SK-N-SH (cell line): Measurements from ENCODE around the gene STK38. TPM values are rescaled to one million over a fixed set of nuclear protein-coding genes. Genes with fewer than 3 reads are reported as not detected.
A peak's percentile ranks its signal among the peaks of the same experiment; 100 is the strongest.

Source experiments
- CTCF ChIA-PET: fragments of 300-600, 350-600 bp; formaldehyde crosslinking; extraction: SDS; loops from one replicate; lab custom pipeline; 2021; lab: Yijun Ruan, JAX
- POLR2A ChIA-PET: fragments of 350-600 bp; sonication (Branson Sonifier 250); formaldehyde crosslinking; extraction: SDS; loops from one replicate; lab custom pipeline; 2020; ENCODE audit warnings: antibody characterized with exemption, inconsistent platforms; lab: Yijun Ruan, JAX
- DNase-seq: peaks from one replicate; pipeline ENCODE4 v3.0.0; 2012
- H2AFZ ChIP-seq: fragments of 200-600 bp; sonication (generic); 2 replicates; pipeline ENCODE4 v1.8.1; 2016; ENCODE audit warnings: antibody characterized with exemption, mild to moderate bottlenecking, low read depth
- H3F3A ChIP-seq: fragments of 200-600 bp; sonication (generic); replicated peaks from 2 replicates; pipeline ENCODE3; 2016; ENCODE audit warnings: antibody characterized with exemption, mild to moderate bottlenecking; ENCODE audit not compliant: insufficient read depth
- H3K27ac ChIP-seq, 2 experiments: fragments of 200-500 bp in 1 of 2; fragments of 200-600 bp in 1 of 2; sonication (Bioruptor generic) in 1 of 2; sonication (generic), shearing (Covaris generic) in 1 of 2; 2 replicates each; pipeline versions ENCODE4 v1.5.1 to v1.6.1; 2014 to 2016; ENCODE audit warnings: low read depth in 2 of 2, inconsistent platforms in 1 of 2, low read length in 1 of 2, mild to moderate bottlenecking in 1 of 2, mixed read lengths in 1 of 2
- H3K27me3 ChIP-seq: fragments of 200-600 bp; sonication (generic), shearing (Covaris generic); 2 replicates; pipeline ENCODE4 v1.6.1; 2016; ENCODE audit warnings: mixed run types; ENCODE audit not compliant: insufficient read depth
- H3K36me3 ChIP-seq, 2 experiments: fragments of 200-500 bp in 1 of 2; fragments of 200-600 bp in 1 of 2; sonication (Bioruptor generic) in 1 of 2; sonication (generic) in 1 of 2; replicated peaks in 1 of 2; 2 replicates each; pipeline versions ENCODE3 to v1.5.1; 2014 to 2016; ENCODE audit warnings: low read length in 1 of 2, mild to moderate bottlenecking in 1 of 2; ENCODE audit not compliant: insufficient read depth in 2 of 2, control insufficient read depth in 1 of 2
- H3K4me1 ChIP-seq, 2 experiments: fragments of 200-500 bp in 1 of 2; fragments of 200-600 bp in 1 of 2; sonication (Bioruptor generic) in 1 of 2; sonication (generic), shearing (Covaris generic) in 1 of 2; 2 replicates each; pipeline versions ENCODE4 v1.5.1 to v1.6.1; 2014 to 2016; ENCODE audit warnings: low read depth in 1 of 2, low read length in 1 of 2, mixed run types in 1 of 2; ENCODE audit not compliant: insufficient read depth in 2 of 2, control insufficient read depth in 1 of 2
- H3K4me2 ChIP-seq: fragments of 200-600 bp; sonication (generic), shearing (Covaris generic); 2 replicates; pipeline ENCODE4 v1.6.1; 2017; ENCODE audit warnings: mixed run types
- H3K4me3 ChIP-seq, 2 experiments: fragments of 200-500 bp in 1 of 2; fragments of 200-600 bp in 1 of 2; sonication (Bioruptor generic) in 1 of 2; sonication (generic), shearing (Covaris generic) in 1 of 2; 2 replicates each; pipeline versions ENCODE4 v1.5.1 to v1.8.1; 2014 to 2016; ENCODE audit warnings: low read depth in 2 of 2, inconsistent platforms in 1 of 2, low read length in 1 of 2, mild to moderate bottlenecking in 1 of 2, mixed read lengths in 1 of 2, moderate library complexity in 1 of 2
- H3K79me2 ChIP-seq: fragments of 200-600 bp; sonication (generic); 2 replicates; pipeline ENCODE4 v1.8.1; 2017; ENCODE audit warnings: mild to moderate bottlenecking; ENCODE audit not compliant: insufficient read depth
- H3K9ac ChIP-seq: fragments of 200-600 bp; sonication (generic); 2 replicates; pipeline ENCODE4 v1.6.1; 2017; ENCODE audit warnings: mixed run types
- H3K9me2 ChIP-seq: fragments of 200-600 bp; sonication (generic); 2 replicates; pipeline ENCODE4 v1.6.1; 2017; ENCODE audit warnings: mixed run types
- H3K9me3 ChIP-seq: fragments of 200-600 bp; sonication (generic); 2 replicates; pipeline ENCODE4 v1.6.1; 2017; ENCODE audit warnings: mixed run types, mild to moderate bottlenecking, moderate library complexity
- H4K20me1 ChIP-seq: fragments of 200-600 bp; sonication (generic); 2 replicates; pipeline ENCODE4 v1.6.1; 2017; ENCODE audit warnings: mild to moderate bottlenecking, mixed run types; ENCODE audit not compliant: insufficient read depth
- CHD2 ChIP-seq: fragments of 150-350 bp; IDR thresholded peaks from 2 replicates; pipeline ENCODE4 v1.6.1; 2018; ENCODE audit warnings: low read length; ENCODE audit not compliant: partially characterized antibody
- CTCF ChIP-seq: fragments of 200-600 bp; sonication (generic); IDR thresholded peaks from 2 replicates; pipeline ENCODE4 v1.6.1; 2017; ENCODE audit warnings: antibody characterized with exemption, mild to moderate bottlenecking, moderate library complexity
- ELF1 ChIP-seq: IDR thresholded peaks from 2 replicates; pipeline ENCODE4 v1.4.0; 2012
- GABPA ChIP-seq: IDR thresholded peaks from 2 replicates; pipeline ENCODE4 v1.4.0; 2012; ENCODE audit warnings: low read depth, mild to moderate bottlenecking
- GATA2 ChIP-seq: sonication (generic); formaldehyde crosslinking; IDR thresholded peaks from 2 replicates; pipeline ENCODE4 v1.5.0; 2020; ENCODE audit warnings: mild to moderate bottlenecking, missing genetic modification reagents
- IRF3 ChIP-seq: fragments of 150-350 bp; IDR thresholded peaks from 2 replicates; pipeline ENCODE4 v1.6.1; 2016; ENCODE audit warnings: mild to moderate bottlenecking, low read depth, low read length
- MAX ChIP-seq: IDR thresholded peaks from 2 replicates; pipeline ENCODE4 v1.4.0; 2012; ENCODE audit warnings: low read depth
- MEF2A ChIP-seq: IDR thresholded peaks from 2 replicates; pipeline ENCODE4 v1.4.0; 2012; ENCODE audit warnings: low read depth, borderline replicate concordance
- MXI1 ChIP-seq: IDR thresholded peaks from 2 replicates; pipeline ENCODE4 v1.6.1; 2012; ENCODE audit warnings: mild to moderate bottlenecking, low read depth, low read length, improper control_type of control experiment
- RAD21 ChIP-seq: IDR thresholded peaks from 2 replicates; pipeline ENCODE4 v1.6.1; 2012; ENCODE audit warnings: mild to moderate bottlenecking, low read length
- RCOR1 ChIP-seq: fragments of 150-350 bp; IDR thresholded peaks from 2 replicates; pipeline ENCODE4 v1.6.1; 2017; ENCODE audit warnings: antibody characterized with exemption, low read length
- TAF1 ChIP-seq: IDR thresholded peaks from 2 replicates; pipeline ENCODE4 v1.6.1; 2012; ENCODE audit warnings: low read depth, mild to moderate bottlenecking, low read length, moderate library complexity, borderline replicate concordance
- TCF12 ChIP-seq: IDR thresholded peaks from 2 replicates; pipeline ENCODE4 v1.4.0; 2012
- USF2 ChIP-seq: fragments of 150-350 bp; IDR thresholded peaks from 2 replicates; pipeline ENCODE4 v1.6.1; 2017; ENCODE audit warnings: antibody characterized with exemption, low read length, low read depth, borderline replicate concordance
- YY1 ChIP-seq: IDR thresholded peaks from 2 replicates; pipeline ENCODE4 v1.4.0; 2012; ENCODE audit warnings: low read depth, mild to moderate bottlenecking
- WGBS: methylation state at CpG from one replicate; pipeline ENCODE4 v1.1.6; 2017; ENCODE audit warnings: low lambda C conversion rate; 5-methylcytosine and 5-hydroxymethylcytosine counted together
- polyA plus RNA-seq, 3 experiments: library from polyadenylated mRNA; depleted of rRNA; stranded (reverse); fragments of >200 nt; gene quantifications; 2 replicates each; pipeline ENCODE4 v1.2.3, GENCODE V29; 2012
- TF ChIP-seq, protein P1 (sequence below): IDR thresholded peaks from 2 replicates; pipeline ENCODE4 v1.4.0; 2012; ENCODE audit warnings: low read depth, borderline replicate concordance
- TF ChIP-seq, protein P2 (sequence below): IDR thresholded peaks from 2 replicates; pipeline ENCODE4 v1.6.1; 2012; ENCODE audit warnings: mild to moderate bottlenecking, low read depth, low read length, moderate library complexity
- TF ChIP-seq, protein P3 (sequence below): IDR thresholded peaks from 2 replicates; pipeline ENCODE4 v1.4.0; 2012; ENCODE audit warnings: low read depth, borderline replicate concordance

STK38 gene
- polyA plus RNA-seq, 1 of the 3 experiments (the other 2 are of a cell fraction) = 10.2 TPM

- Histone ChIP-seq H3K4me3 (peak overlapping the region; percentile 78 to 99), H2AFZ (peak overlapping the region; percentile 97), H3K9me2 (no peaks in the 10 kb centered on the region), H4K20me1 (no peaks in the 10 kb centered on the region; the same call in 1 of the 2 replicates), H3K36me3 (peaks cover 0 to 13% of the 10 kb centered on the region in 2 experiments), H3K79me2 (peaks cover 57% of the 10 kb centered on the region), H3K4me2 (peak overlapping the region; percentile 99), H3K4me1 (peaks cover 4 to 17% of the 10 kb centered on the region in 2 experiments), H3K9me3 (no peaks in the 10 kb centered on the region), H3K27ac (peak overlapping the region; percentile 88 to 91), H3F3A (peaks cover 23% of the 10 kb centered on the region), H3K27me3 (no peaks in the 10 kb centered on the region), H3K9ac (peak overlapping the region; percentile 94)
- POLR2A ChIA-PET = interaction anchor here (0.6 kb wide), 1 partner anchor 93 kb away, joined by 3 read pairs; no protein-coding TSS in a partner anchor
- peak; percentile 45 for DNase-seq
- TF ChIP-seq, protein P1, sequence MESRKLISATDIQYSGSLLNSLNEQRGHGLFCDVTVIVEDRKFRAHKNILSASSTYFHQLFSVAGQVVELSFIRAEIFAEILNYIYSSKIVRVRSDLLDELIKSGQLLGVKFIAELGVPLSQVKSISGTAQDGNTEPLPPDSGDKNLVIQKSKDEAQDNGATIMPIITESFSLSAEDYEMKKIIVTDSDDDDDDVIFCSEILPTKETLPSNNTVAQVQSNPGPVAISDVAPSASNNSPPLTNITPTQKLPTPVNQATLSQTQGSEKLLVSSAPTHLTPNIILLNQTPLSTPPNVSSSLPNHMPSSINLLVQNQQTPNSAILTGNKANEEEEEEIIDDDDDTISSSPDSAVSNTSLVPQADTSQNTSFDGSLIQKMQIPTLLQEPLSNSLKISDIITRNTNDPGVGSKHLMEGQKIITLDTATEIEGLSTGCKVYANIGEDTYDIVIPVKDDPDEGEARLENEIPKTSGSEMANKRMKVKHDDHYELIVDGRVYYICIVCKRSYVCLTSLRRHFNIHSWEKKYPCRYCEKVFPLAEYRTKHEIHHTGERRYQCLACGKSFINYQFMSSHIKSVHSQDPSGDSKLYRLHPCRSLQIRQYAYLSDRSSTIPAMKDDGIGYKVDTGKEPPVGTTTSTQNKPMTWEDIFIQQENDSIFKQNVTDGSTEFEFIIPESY = no peak
- TF ChIP-seq, protein P2, sequence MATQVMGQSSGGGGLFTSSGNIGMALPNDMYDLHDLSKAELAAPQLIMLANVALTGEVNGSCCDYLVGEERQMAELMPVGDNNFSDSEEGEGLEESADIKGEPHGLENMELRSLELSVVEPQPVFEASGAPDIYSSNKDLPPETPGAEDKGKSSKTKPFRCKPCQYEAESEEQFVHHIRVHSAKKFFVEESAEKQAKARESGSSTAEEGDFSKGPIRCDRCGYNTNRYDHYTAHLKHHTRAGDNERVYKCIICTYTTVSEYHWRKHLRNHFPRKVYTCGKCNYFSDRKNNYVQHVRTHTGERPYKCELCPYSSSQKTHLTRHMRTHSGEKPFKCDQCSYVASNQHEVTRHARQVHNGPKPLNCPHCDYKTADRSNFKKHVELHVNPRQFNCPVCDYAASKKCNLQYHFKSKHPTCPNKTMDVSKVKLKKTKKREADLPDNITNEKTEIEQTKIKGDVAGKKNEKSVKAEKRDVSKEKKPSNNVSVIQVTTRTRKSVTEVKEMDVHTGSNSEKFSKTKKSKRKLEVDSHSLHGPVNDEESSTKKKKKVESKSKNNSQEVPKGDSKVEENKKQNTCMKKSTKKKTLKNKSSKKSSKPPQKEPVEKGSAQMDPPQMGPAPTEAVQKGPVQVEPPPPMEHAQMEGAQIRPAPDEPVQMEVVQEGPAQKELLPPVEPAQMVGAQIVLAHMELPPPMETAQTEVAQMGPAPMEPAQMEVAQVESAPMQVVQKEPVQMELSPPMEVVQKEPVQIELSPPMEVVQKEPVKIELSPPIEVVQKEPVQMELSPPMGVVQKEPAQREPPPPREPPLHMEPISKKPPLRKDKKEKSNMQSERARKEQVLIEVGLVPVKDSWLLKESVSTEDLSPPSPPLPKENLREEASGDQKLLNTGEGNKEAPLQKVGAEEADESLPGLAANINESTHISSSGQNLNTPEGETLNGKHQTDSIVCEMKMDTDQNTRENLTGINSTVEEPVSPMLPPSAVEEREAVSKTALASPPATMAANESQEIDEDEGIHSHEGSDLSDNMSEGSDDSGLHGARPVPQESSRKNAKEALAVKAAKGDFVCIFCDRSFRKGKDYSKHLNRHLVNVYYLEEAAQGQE = no peak
- TF ChIP-seq MXI1 = no peak
- TF ChIP-seq, protein P3, sequence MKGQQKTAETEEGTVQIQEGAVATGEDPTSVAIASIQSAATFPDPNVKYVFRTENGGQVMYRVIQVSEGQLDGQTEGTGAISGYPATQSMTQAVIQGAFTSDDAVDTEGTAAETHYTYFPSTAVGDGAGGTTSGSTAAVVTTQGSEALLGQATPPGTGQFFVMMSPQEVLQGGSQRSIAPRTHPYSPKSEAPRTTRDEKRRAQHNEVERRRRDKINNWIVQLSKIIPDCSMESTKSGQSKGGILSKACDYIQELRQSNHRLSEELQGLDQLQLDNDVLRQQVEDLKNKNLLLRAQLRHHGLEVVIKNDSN = no peak
- no peak for TF ChIP-seq TCF12
- TF ChIP-seq RCOR1 = no peak
- no peak for TF ChIP-seq CTCF
- TF ChIP-seq GATA2 (CRISPR knock-in tag) = no peak
- TF ChIP-seq IRF3 = no peak
- TF ChIP-seq ELF1 = no peak
- TF ChIP-seq USF2 = no peak
- TF ChIP-seq TAF1 = no peak
- TF ChIP-seq YY1 = no peak; the same call in 1 of the 2 replicates
- no peak for TF ChIP-seq GABPA
- no peak for TF ChIP-seq RAD21
- no peak for TF ChIP-seq CHD2
- TF ChIP-seq MAX = no peak
- no peak for TF ChIP-seq MEF2A
- CTCF ChIA-PET = no interaction called here
- WGBS = under 1% methylated on average over 15 of the region's 15 CpGs
Observed at GRCh38 chr6:36546308-36546919, 865 bp downstream of the STK38 start.
